Measurements from ENCODE around the gene GPR4.

DNA sequence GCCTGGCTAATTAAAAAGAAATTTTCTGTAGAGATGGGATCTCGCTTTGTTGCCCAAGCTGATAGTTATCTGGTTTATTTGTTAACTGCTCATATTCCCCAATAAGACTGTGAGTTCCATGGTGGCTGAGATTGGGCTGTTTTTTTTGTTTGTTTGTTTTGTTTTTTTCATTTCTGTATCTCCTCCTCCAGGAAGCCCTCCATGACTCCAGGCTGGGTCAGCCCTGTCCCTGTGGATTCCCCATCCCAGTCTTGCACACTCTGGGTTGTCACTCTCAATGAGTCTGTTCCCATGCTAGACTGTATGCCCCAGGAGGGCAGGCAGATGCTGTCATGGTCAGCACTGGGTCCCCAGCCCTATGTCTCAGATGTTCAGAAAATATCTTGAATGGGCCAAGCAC lies 34.3 kb upstream of the GPR4 start:
- TF ChIP-seq, protein P1, sequence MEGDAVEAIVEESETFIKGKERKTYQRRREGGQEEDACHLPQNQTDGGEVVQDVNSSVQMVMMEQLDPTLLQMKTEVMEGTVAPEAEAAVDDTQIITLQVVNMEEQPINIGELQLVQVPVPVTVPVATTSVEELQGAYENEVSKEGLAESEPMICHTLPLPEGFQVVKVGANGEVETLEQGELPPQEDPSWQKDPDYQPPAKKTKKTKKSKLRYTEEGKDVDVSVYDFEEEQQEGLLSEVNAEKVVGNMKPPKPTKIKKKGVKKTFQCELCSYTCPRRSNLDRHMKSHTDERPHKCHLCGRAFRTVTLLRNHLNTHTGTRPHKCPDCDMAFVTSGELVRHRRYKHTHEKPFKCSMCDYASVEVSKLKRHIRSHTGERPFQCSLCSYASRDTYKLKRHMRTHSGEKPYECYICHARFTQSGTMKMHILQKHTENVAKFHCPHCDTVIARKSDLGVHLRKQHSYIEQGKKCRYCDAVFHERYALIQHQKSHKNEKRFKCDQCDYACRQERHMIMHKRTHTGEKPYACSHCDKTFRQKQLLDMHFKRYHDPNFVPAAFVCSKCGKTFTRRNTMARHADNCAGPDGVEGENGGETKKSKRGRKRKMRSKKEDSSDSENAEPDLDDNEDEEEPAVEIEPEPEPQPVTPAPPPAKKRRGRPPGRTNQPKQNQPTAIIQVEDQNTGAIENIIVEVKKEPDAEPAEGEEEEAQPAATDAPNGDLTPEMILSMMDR (IDR thresholded peaks at IDR 0.05) = no peak
- TF ChIP-seq POLR2A (IDR thresholded peaks at IDR 0.05) = no peak

All from Peyer's patch (tissue), 4 donors.